ENCODE results near the gene MRPS5.
"Not testable (repeated sequence)": the region's sequence is repeated elsewhere in the genome, so short reads cannot be mapped to it uniquely, and the experiment has no call there.

- TF ChIP-seq, protein P1, sequence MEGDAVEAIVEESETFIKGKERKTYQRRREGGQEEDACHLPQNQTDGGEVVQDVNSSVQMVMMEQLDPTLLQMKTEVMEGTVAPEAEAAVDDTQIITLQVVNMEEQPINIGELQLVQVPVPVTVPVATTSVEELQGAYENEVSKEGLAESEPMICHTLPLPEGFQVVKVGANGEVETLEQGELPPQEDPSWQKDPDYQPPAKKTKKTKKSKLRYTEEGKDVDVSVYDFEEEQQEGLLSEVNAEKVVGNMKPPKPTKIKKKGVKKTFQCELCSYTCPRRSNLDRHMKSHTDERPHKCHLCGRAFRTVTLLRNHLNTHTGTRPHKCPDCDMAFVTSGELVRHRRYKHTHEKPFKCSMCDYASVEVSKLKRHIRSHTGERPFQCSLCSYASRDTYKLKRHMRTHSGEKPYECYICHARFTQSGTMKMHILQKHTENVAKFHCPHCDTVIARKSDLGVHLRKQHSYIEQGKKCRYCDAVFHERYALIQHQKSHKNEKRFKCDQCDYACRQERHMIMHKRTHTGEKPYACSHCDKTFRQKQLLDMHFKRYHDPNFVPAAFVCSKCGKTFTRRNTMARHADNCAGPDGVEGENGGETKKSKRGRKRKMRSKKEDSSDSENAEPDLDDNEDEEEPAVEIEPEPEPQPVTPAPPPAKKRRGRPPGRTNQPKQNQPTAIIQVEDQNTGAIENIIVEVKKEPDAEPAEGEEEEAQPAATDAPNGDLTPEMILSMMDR (IDR thresholded peaks at IDR 0.05) = not testable (repeated sequence)
- TF ChIP-seq POLR2A (IDR thresholded peaks at IDR 0.05) = not testable (repeated sequence)
These were observed 23.3 kb downstream of the MRPS5 start for GRCh38 chr2:95098273-95098672.
